NCI-H2196 (cell line): ENCODE results near the gene LMO3.

Source experiments
- DNase-seq: peaks from one replicate; lab custom pipeline; 2025; ENCODE audit not compliant: unreplicated experiment; lab: John Stamatoyannopoulos, UW

The LMO3 gene

GRCh38 chr12:16602412-16602811 lies 3.5 kb downstream of the LMO3 start:
- DNase-seq: no peak

GRCh38 chr12:16600525-16600924 lies 5.4 kb downstream of the LMO3 start:
- no peak for DNase-seq

- DNase-seq: peak; percentile 33
These were observed 6.9 kb downstream of the LMO3 start for GRCh38 chr12:16599081-16599480.

- DNase-seq: no peak
These were observed 11.2 kb downstream of the LMO3 start for GRCh38 chr12:16594797-16595196.

- DNase-seq: no peak
These were observed 12.4 kb downstream of the LMO3 start for GRCh38 chr12:16593546-16593945.

- no peak for DNase-seq
These were observed 15.3 kb downstream of the LMO3 start for GRCh38 chr12:16590645-16591044.

- DNase-seq: no peak
These were observed 17.1 kb downstream of the LMO3 start for GRCh38 chr12:16588812-16589211.

GRCh38 chr12:16587514-16587913 lies 18.4 kb downstream of the LMO3 start:
- DNase-seq: no peak

- no peak for DNase-seq
These were observed 18.9 kb downstream of the LMO3 start for GRCh38 chr12:16587110-16587453.

- no peak for DNase-seq
These were observed 19.4 kb downstream of the LMO3 start for GRCh38 chr12:16586350-16587109.

- no peak for DNase-seq
These were observed 20.2 kb downstream of the LMO3 start for GRCh38 chr12:16585781-16586180.

GRCh38 chr12:16583969-16584745 lies 21.8 kb downstream of the LMO3 start:
- DNase-seq: no peak

- no peak for DNase-seq
These were observed 24.5 kb downstream of the LMO3 start for GRCh38 chr12:16581416-16581815.

GRCh38 chr12:16579041-16579440 lies 26.9 kb downstream of the LMO3 start:
- no peak for DNase-seq

GRCh38 chr12:16573398-16574077 lies 32.4 kb downstream of the LMO3 start:
- DNase-seq: no peak

GRCh38 chr12:16568873-16569272 lies 37.1 kb downstream of the LMO3 start:
- DNase-seq: no peak

GRCh38 chr12:16564675-16565074 lies 41.3 kb downstream of the LMO3 start:
- no peak for DNase-seq

- no peak for DNase-seq
These were observed 42.5 kb downstream of the LMO3 start for GRCh38 chr12:16563504-16563903.

- DNase-seq: no peak
These were observed 43.0 kb downstream of the LMO3 start for GRCh38 chr12:16562921-16563320.

- DNase-seq: no peak
These were observed 43.5 kb downstream of the LMO3 start for GRCh38 chr12:16562435-16562834.

GRCh38 chr12:16560273-16560672 lies 45.7 kb downstream of the LMO3 start:
- no peak for DNase-seq

- no peak for DNase-seq
These were observed 50.3 kb downstream of the LMO3 start for GRCh38 chr12:16555630-16556029.
